Liver (tissue), 3 donors: ENCODE data around the gene SERTAD2.

Experiments
- JUND ChIP-seq, 2 donors: IDR thresholded peaks; 2 replicates each; pipeline ENCODE4 v1.6.1; 2016; ENCODE audit warnings: antibody characterized with exemption in 2 of 2
- RAD21 ChIP-seq, 2 donors: IDR thresholded peaks; 2 replicates each; pipeline ENCODE4 v1.6.1; 2016; ENCODE audit warnings: antibody characterized with exemption in 2 of 2, mild to moderate bottlenecking in 2 of 2
- TAF1 ChIP-seq: conservative IDR thresholded peaks from 2 replicates; pipeline ENCODE4 v1.6.1; 2016; ENCODE audit warnings: antibody characterized with exemption, mild to moderate bottlenecking
- TF ChIP-seq, protein P1 (sequence below): fragments of 150-350 bp; IDR thresholded peaks from 2 replicates; pipeline ENCODE4 v1.5.1; 2017; ENCODE audit warnings: improper control_type of control experiment, low read depth, low read length; ENCODE audit not compliant: missing input control
- TF ChIP-seq, protein P2 (sequence below): IDR thresholded peaks from 2 replicates; pipeline ENCODE4 v1.6.1; 2016; ENCODE audit warnings: antibody characterized with exemption
- donor health status: healthy.
- donor health status: healthy.

GRCh38 chr2:64640153-64641044 is 13.3 kb downstream of the SERTAD2 start:
- TF ChIP-seq, protein P1, sequence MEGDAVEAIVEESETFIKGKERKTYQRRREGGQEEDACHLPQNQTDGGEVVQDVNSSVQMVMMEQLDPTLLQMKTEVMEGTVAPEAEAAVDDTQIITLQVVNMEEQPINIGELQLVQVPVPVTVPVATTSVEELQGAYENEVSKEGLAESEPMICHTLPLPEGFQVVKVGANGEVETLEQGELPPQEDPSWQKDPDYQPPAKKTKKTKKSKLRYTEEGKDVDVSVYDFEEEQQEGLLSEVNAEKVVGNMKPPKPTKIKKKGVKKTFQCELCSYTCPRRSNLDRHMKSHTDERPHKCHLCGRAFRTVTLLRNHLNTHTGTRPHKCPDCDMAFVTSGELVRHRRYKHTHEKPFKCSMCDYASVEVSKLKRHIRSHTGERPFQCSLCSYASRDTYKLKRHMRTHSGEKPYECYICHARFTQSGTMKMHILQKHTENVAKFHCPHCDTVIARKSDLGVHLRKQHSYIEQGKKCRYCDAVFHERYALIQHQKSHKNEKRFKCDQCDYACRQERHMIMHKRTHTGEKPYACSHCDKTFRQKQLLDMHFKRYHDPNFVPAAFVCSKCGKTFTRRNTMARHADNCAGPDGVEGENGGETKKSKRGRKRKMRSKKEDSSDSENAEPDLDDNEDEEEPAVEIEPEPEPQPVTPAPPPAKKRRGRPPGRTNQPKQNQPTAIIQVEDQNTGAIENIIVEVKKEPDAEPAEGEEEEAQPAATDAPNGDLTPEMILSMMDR = no peak
- TF ChIP-seq JUND (IDR thresholded peaks at IDR 0.05) = no peak
- TF ChIP-seq TAF1 = no peak
- no peak for TF ChIP-seq RAD21 (IDR thresholded peaks at IDR 0.05)
- TF ChIP-seq, protein P2, sequence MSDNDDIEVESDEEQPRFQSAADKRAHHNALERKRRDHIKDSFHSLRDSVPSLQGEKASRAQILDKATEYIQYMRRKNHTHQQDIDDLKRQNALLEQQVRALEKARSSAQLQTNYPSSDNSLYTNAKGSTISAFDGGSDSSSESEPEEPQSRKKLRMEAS = no peak
